Astrocyte (in vitro differentiated cells and primary cell): ENCODE measurements around the gene ACACA. TPM values are rescaled to one million over a fixed set of nuclear protein-coding genes. Genes with fewer than 3 reads are reported as not detected.

Experiments used
- DNase-seq: peaks from one replicate; pipeline ENCODE4 v3.0.0-alpha.2; 2010; ENCODE audit warnings: low read depth
- FAIRE-seq: peaks from 2 replicates; lab custom pipeline; 2011; peaks lifted over from hg19 to GRCh38; lab: Jason Lieb, UNC
- H2AFZ ChIP-seq: 2 replicates; pipeline ENCODE4 v1.6.0; 2012; ENCODE audit warnings: low read depth, low read length, inconsistent platforms
- H3K27ac ChIP-seq: 2 replicates; pipeline ENCODE4 v1.5.1; 2011; ENCODE audit warnings: low read depth, low read length, inconsistent platforms
- H3K27me3 ChIP-seq: 2 replicates; pipeline ENCODE4 v1.6.0; 2011; ENCODE audit warnings: low read length, inconsistent platforms; ENCODE audit not compliant: insufficient read depth
- H3K36me3 ChIP-seq: 2 replicates; pipeline ENCODE4 v1.5.1; 2011; ENCODE audit warnings: low read length, inconsistent platforms; ENCODE audit not compliant: insufficient read depth
- H3K4me1 ChIP-seq: 2 replicates; pipeline ENCODE4 v1.5.1; 2011; ENCODE audit warnings: low read length, inconsistent platforms; ENCODE audit not compliant: insufficient read depth
- H3K4me2 ChIP-seq: 2 replicates; pipeline ENCODE4 v1.6.0; 2012; ENCODE audit warnings: low read length, inconsistent platforms
- H3K4me3 ChIP-seq: 2 replicates; pipeline ENCODE4 v1.5.1; 2011; ENCODE audit warnings: low read depth, mild to moderate bottlenecking, low read length, inconsistent platforms; ENCODE audit not compliant: insufficient read depth
- H3K79me2 ChIP-seq: 2 replicates; pipeline ENCODE4 v1.6.0; 2012; ENCODE audit warnings: mild to moderate bottlenecking, low read length, inconsistent platforms; ENCODE audit not compliant: insufficient read depth
- H3K9ac ChIP-seq: 2 replicates; pipeline ENCODE4 v1.6.0; 2012; ENCODE audit warnings: mild to moderate bottlenecking, low read length, inconsistent platforms
- H3K9me3 ChIP-seq: 2 replicates; pipeline ENCODE4 v1.5.1; 2012; ENCODE audit warnings: low read depth, mild to moderate bottlenecking, low read length, inconsistent platforms; ENCODE audit not compliant: insufficient read depth
- H4K20me1 ChIP-seq: 2 replicates; pipeline ENCODE4 v1.6.0; 2012; ENCODE audit warnings: low read length, inconsistent platforms; ENCODE audit not compliant: insufficient read depth
- H3K27ac Mint-ChIP-seq: one replicate; pipeline ENCODE4 v1.8.0; 2021; ENCODE audit warnings: mild to moderate bottlenecking, mixed read lengths; ENCODE audit not compliant: unreplicated experiment
- H3K27me3 Mint-ChIP-seq: one replicate; pipeline ENCODE4 v1.8.0; 2021; ENCODE audit warnings: low read depth, mixed read lengths; ENCODE audit not compliant: unreplicated experiment
- H3K36me3 Mint-ChIP-seq: one replicate; pipeline ENCODE4 v1.8.0; 2021; ENCODE audit warnings: low read depth, mixed read lengths; ENCODE audit not compliant: unreplicated experiment
- H3K4me1 Mint-ChIP-seq: one replicate; pipeline ENCODE4 v1.8.0; 2021; ENCODE audit warnings: low read depth, mixed read lengths; ENCODE audit not compliant: unreplicated experiment
- H3K4me3 Mint-ChIP-seq: one replicate; pipeline ENCODE4 v1.8.0; 2021; ENCODE audit warnings: mild to moderate bottlenecking, moderate library complexity, mixed read lengths; ENCODE audit not compliant: unreplicated experiment
- H3K9me3 Mint-ChIP-seq: one replicate; pipeline ENCODE4 v1.8.0; 2021; ENCODE audit warnings: mild to moderate bottlenecking, mixed read lengths; ENCODE audit not compliant: unreplicated experiment
- CTCF ChIP-seq: IDR thresholded peaks from 2 replicates; pipeline ENCODE4 v1.5.1; 2011; ENCODE audit warnings: low read depth, mild to moderate bottlenecking, inconsistent platforms, low read length, moderate library complexity; ENCODE audit not compliant: insufficient read depth
- EZH2 ChIP-seq: IDR thresholded peaks from 2 replicates; pipeline ENCODE4 v1.6.1; 2012; ENCODE audit warnings: mild to moderate bottlenecking, low read length, inconsistent platforms; ENCODE audit not compliant: insufficient read depth
- total RNA-seq: library from RNA; stranded (reverse); gene quantifications from 2 replicates; pipeline ENCODE4 v1.2.1, GENCODE V29; 2021

ACACA gene
- total RNA-seq, 1 donor from 2014 or later = 88.3 TPM

- Histone ChIP-seq H3K27me3 (no peaks in the 10 kb centered on the region), H3K9ac (no peak overlapping the region), H4K20me1 (peaks cover 4% of the 10 kb centered on the region), H3K4me2 (no peak overlapping the region), H2AFZ (no peak overlapping the region), H3K4me1 (no peaks in the 10 kb centered on the region), H3K27ac (no peak overlapping the region), H3K9me3 (no peaks in the 10 kb centered on the region), H3K79me2 (no peaks in the 10 kb centered on the region), H3K36me3 (peaks cover 25% of the 10 kb centered on the region), H3K4me3 (no peak overlapping the region)
- DNase-seq = no peak
- no peak for TF ChIP-seq CTCF
- no peak for TF ChIP-seq EZH2
- no peak overlapping the region for H3K4me3 Mint-ChIP-seq
- H3K9me3 Mint-ChIP-seq = no peaks in the 10 kb centered on the region
- peaks cover 15% of the 10 kb centered on the region for H3K36me3 Mint-ChIP-seq
- H3K27me3 Mint-ChIP-seq = no peaks in the 10 kb centered on the region
- FAIRE-seq = no peak
- H3K27ac Mint-ChIP-seq = no peak overlapping the region
- peaks cover 10% of the 10 kb centered on the region for H3K4me1 Mint-ChIP-seq
Observed at GRCh38 chr17:37088459-37088858, 318.2 kb downstream of the ACACA start.

GRCh38 chr17:37087683-37088082 is 319.0 kb downstream of the ACACA start:
- Mint-ChIP-seq H3K36me3 (peaks cover 15% of the 10 kb centered on the region), H3K4me3 (no peak overlapping the region), H3K4me1 (peaks cover 10% of the 10 kb centered on the region), H3K27me3 (no peaks in the 10 kb centered on the region), H3K27ac (no peak overlapping the region), H3K9me3 (no peaks in the 10 kb centered on the region)
- no peak for DNase-seq
- no peak overlapping the region for H3K4me2 ChIP-seq
- no peak overlapping the region for H2AFZ ChIP-seq
- no peak for TF ChIP-seq CTCF
- no peak for TF ChIP-seq EZH2
- FAIRE-seq = no peak
- H3K36me3 ChIP-seq = peaks cover 21% of the 10 kb centered on the region
- no peaks in the 10 kb centered on the region for H3K4me1 ChIP-seq
- no peaks in the 10 kb centered on the region for H3K27me3 ChIP-seq
- no peaks in the 10 kb centered on the region for H3K79me2 ChIP-seq
- H3K27ac ChIP-seq = no peak overlapping the region
- H3K9ac ChIP-seq = no peak overlapping the region
- H4K20me1 ChIP-seq = peaks cover 2% of the 10 kb centered on the region
- H3K9me3 ChIP-seq = no peaks in the 10 kb centered on the region
- no peak overlapping the region for H3K4me3 ChIP-seq

DNA sequence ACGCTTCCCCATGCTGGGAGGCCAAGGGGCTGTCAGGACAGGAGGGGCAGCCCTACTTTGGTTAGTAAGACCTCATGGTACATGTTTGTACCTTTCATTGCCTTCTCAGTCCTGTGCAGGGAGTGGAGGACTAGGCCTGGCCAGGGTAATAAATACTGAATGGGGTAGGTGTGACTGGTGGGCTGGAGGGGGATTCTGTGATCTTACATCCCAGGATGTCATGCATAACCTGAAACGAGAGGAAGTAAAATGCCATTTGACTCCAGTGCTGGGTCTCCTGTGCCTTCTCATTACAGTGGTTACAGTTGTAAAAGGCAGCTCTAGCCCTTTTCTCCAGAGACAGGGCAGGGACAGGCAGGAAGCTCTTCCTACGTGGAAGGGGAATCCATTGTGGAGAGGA is 319.7 kb downstream of the ACACA start:
- Mint-ChIP-seq H3K27me3 (no peaks in the 10 kb centered on the region), H3K4me1 (peaks cover 14% of the 10 kb centered on the region), H3K9me3 (no peaks in the 10 kb centered on the region), H3K4me3 (no peak overlapping the region), H3K36me3 (peaks cover 18% of the 10 kb centered on the region), H3K27ac (peak overlapping the region; percentile 13)
- H3K4me2 ChIP-seq = no peak overlapping the region
- H3K9me3 ChIP-seq = no peaks in the 10 kb centered on the region
- FAIRE-seq (no peak), DNase-seq (no peak)
- TF ChIP-seq CTCF = no peak
- TF ChIP-seq EZH2 = no peak
- no peaks in the 10 kb centered on the region for H3K4me1 ChIP-seq
- H4K20me1 ChIP-seq = no peaks in the 10 kb centered on the region
- no peak overlapping the region for H3K4me3 ChIP-seq
- H3K27me3 ChIP-seq = no peaks in the 10 kb centered on the region
- no peak overlapping the region for H2AFZ ChIP-seq
- H3K27ac ChIP-seq = no peak overlapping the region
- peaks cover 21% of the 10 kb centered on the region for H3K36me3 ChIP-seq
- H3K79me2 ChIP-seq = no peaks in the 10 kb centered on the region
- H3K9ac ChIP-seq = no peak overlapping the region
